ENCODE data around the gene CCR5.

CCR5 gene

GRCh38 chr3:46399098-46399497 is 28.4 kb downstream of the CCR5 start:
- H4K20me1 ChIP-seq (ENCODE audit: insufficient read depth, low read length) = no peaks in the 10 kb centered on the region
- H3F3A ChIP-seq (ENCODE audit: insufficient read depth, low read length) = no peaks in the 10 kb centered on the region
- no peak for TF ChIP-seq CTCF (IDR thresholded peaks at IDR 0.05; ENCODE audit: low read length)
- no peak for TF ChIP-seq EZH2 (IDR thresholded peaks at IDR 0.05; ENCODE audit: borderline replicate concordance, low read length)
- no peaks in the 10 kb centered on the region for H3K79me2 ChIP-seq (ENCODE audit: insufficient read depth, low read length)
- H3K27me3 ChIP-seq (ENCODE audit: insufficient read depth, low read length) = 0 out of 2 replicates have a peak, but pooled peaks cover 4% of the 10 kb centered on the region
- H3K4me2 ChIP-seq (ENCODE audit: low read length) = no peak overlapping the region
- no peaks in the 10 kb centered on the region for H3K4me1 ChIP-seq (ENCODE audit: insufficient read depth, low read length, severe bottlenecking)
- H3K9me2 ChIP-seq (ENCODE audit: low read depth, low read length) = no peaks in the 10 kb centered on the region
- no peak overlapping the region for H3K9ac ChIP-seq (ENCODE audit: low read length)
- no peak overlapping the region for H3K4me3 ChIP-seq (ENCODE audit: low read depth, low read length, poor library complexity, severe bottlenecking)
- H2AFZ ChIP-seq (ENCODE audit: low read length) = no peak overlapping the region
- H3K9me3 ChIP-seq (ENCODE audit: low read length) = no peaks in the 10 kb centered on the region
- no peak overlapping the region for H3K27ac ChIP-seq (ENCODE audit: low read depth, low read length, poor library complexity, severe bottlenecking)
- H3K36me3 ChIP-seq (ENCODE audit: insufficient read depth, low read length) = no peaks in the 10 kb centered on the region

GRCh38 chr3:46399557-46399956 is 28.8 kb downstream of the CCR5 start:
- Histone ChIP-seq H3K9me2 (ENCODE audit: low read depth, low read length) (no peaks in the 10 kb centered on the region), H4K20me1 (ENCODE audit: insufficient read depth, low read length) (no peaks in the 10 kb centered on the region), H2AFZ (ENCODE audit: low read length) (no peak overlapping the region), H3F3A (ENCODE audit: insufficient read depth, low read length) (no peaks in the 10 kb centered on the region), H3K79me2 (ENCODE audit: insufficient read depth, low read length) (no peaks in the 10 kb centered on the region), H3K27ac (ENCODE audit: low read depth, low read length, poor library complexity, severe bottlenecking) (no peak overlapping the region), H3K27me3 (ENCODE audit: insufficient read depth, low read length) (0 out of 2 replicates have a peak, but pooled peaks cover 4% of the 10 kb centered on the region), H3K36me3 (ENCODE audit: insufficient read depth, low read length) (no peaks in the 10 kb centered on the region), H3K4me2 (ENCODE audit: low read length) (no peak overlapping the region), H3K4me3 (ENCODE audit: low read depth, low read length, poor library complexity, severe bottlenecking) (no peak overlapping the region), H3K4me1 (ENCODE audit: insufficient read depth, low read length, severe bottlenecking) (no peaks in the 10 kb centered on the region), H3K9ac (ENCODE audit: low read length) (no peak overlapping the region), H3K9me3 (ENCODE audit: low read length) (no peaks in the 10 kb centered on the region)
- no peak for TF ChIP-seq CTCF (IDR thresholded peaks at IDR 0.05; ENCODE audit: low read length)
- no peak for TF ChIP-seq EZH2 (IDR thresholded peaks at IDR 0.05; ENCODE audit: borderline replicate concordance, low read length)

GRCh38 chr3:46400000-46400734 is 29.4 kb downstream of the CCR5 start:
- Histone ChIP-seq H3K4me1 (ENCODE audit: insufficient read depth, low read length, severe bottlenecking) (no peaks in the 10 kb centered on the region), H3K9ac (ENCODE audit: low read length) (no peak overlapping the region), H3K9me3 (ENCODE audit: low read length) (no peaks in the 10 kb centered on the region), H2AFZ (ENCODE audit: low read length) (no peak overlapping the region), H3F3A (ENCODE audit: insufficient read depth, low read length) (no peaks in the 10 kb centered on the region), H3K27ac (ENCODE audit: low read depth, low read length, poor library complexity, severe bottlenecking) (no peak overlapping the region), H3K9me2 (ENCODE audit: low read depth, low read length) (no peaks in the 10 kb centered on the region), H3K79me2 (ENCODE audit: insufficient read depth, low read length) (no peaks in the 10 kb centered on the region), H3K36me3 (ENCODE audit: insufficient read depth, low read length) (no peaks in the 10 kb centered on the region), H4K20me1 (ENCODE audit: insufficient read depth, low read length) (no peaks in the 10 kb centered on the region), H3K27me3 (ENCODE audit: insufficient read depth, low read length) (0 out of 2 replicates have a peak, but pooled peaks cover 4% of the 10 kb centered on the region), H3K4me3 (ENCODE audit: low read depth, low read length, poor library complexity, severe bottlenecking) (no peak overlapping the region), H3K4me2 (ENCODE audit: low read length) (no peak overlapping the region)
- TF ChIP-seq EZH2 (IDR thresholded peaks at IDR 0.05; ENCODE audit: borderline replicate concordance, low read length) (no peak), CTCF (IDR thresholded peaks at IDR 0.05; ENCODE audit: low read length) (no peak)
